H1 (cell line): ENCODE results near the gene LIPA.

Source experiments
- CBX5 ChIP-seq: fragments of 300-800, 300-1000 bp; sonication (generic); IDR thresholded peaks from 2 replicates; pipeline ENCODE4 v1.7.1; 2016; ENCODE audit warnings: antibody characterized with exemption, low read length, low read depth
- CHD2 ChIP-seq: IDR thresholded peaks from 2 replicates; pipeline ENCODE4 v1.6.1; 2012; ENCODE audit warnings: low read length, improper control_type of control experiment
- CTCF ChIP-seq, 3 experiments: IDR thresholded peaks; 1 replicate in 2 of 3; 2 replicates in 1 of 3; pipeline versions ENCODE4 v1.5.1 to v1.6.1; 2011; ENCODE audit warnings: low read length in 3 of 3, mild to moderate bottlenecking in 3 of 3, inconsistent platforms in 2 of 3, low read depth in 1 of 3, moderate library complexity in 1 of 3; ENCODE audit not compliant: insufficient read depth in 1 of 3; ENCODE audit errors: control extremely low read depth in 1 of 3
- EZH2 ChIP-seq: fragments of 200-600 bp; sonication (generic); IDR thresholded peaks from 2 replicates; pipeline ENCODE4 v1.7.1; 2012; ENCODE audit warnings: low read depth, mild to moderate bottlenecking, moderate library complexity, low read length, inconsistent platforms; ENCODE audit not compliant: severe bottlenecking
- KDM1A ChIP-seq: fragments of 200-600, 300-600 bp; sonication (generic); IDR thresholded peaks from 2 replicates; pipeline ENCODE4 v1.7.1; 2016; ENCODE audit warnings: mild to moderate bottlenecking, low read length, borderline replicate concordance
- MAX ChIP-seq: IDR thresholded peaks from 2 replicates; pipeline ENCODE4 v1.6.1; 2012; ENCODE audit warnings: inconsistent platforms
- NRF1 ChIP-seq: IDR thresholded peaks from 2 replicates; pipeline ENCODE4 v1.6.1; 2011; ENCODE audit warnings: mild to moderate bottlenecking, low read depth, low read length, improper control_type of control experiment
- PHF8 ChIP-seq: fragments of 200-600 bp; sonication (generic); conservative IDR thresholded peaks from 2 replicates; pipeline ENCODE4 v1.7.1; 2012; ENCODE audit warnings: low read depth, mild to moderate bottlenecking, inconsistent platforms, low read length, moderate library complexity
- POLR2AphosphoS5 ChIP-seq: IDR thresholded peaks from 2 replicates; pipeline ENCODE4 v1.6.1; 2011; ENCODE audit warnings: low read depth, low read length
- RFX5 ChIP-seq: IDR thresholded peaks from 2 replicates; pipeline ENCODE4 v1.6.1; 2011; ENCODE audit warnings: low read depth, low read length, improper control_type of control experiment, borderline replicate concordance
- RNF2 ChIP-seq: fragments of 200-900, 300-1000 bp; sonication (generic); IDR thresholded peaks from 2 replicates; pipeline ENCODE4 v1.7.1; 2016; ENCODE audit warnings: borderline replicate concordance, low read depth, mild to moderate bottlenecking, antibody characterized with exemption, low read length; ENCODE audit not compliant: poor library complexity, severe bottlenecking; ENCODE audit errors: missing control alignments
- TF ChIP-seq, protein P1 (sequence below): IDR thresholded peaks from 2 replicates; pipeline ENCODE4 v1.6.1; 2011; ENCODE audit warnings: low read depth, mild to moderate bottlenecking, low read length; ENCODE audit not compliant: insufficient read depth

GRCh38 chr10:89182894-89183293 lies 68.7 kb downstream of the LIPA start:
- TF ChIP-seq KDM1A (no peak), MAX (no peak), CTCF (IDR thresholded peaks at IDR 0.05; ENCODE audit: control extremely low read depth in 1 of 3, insufficient read depth in 1 of 3, low read depth in 1 of 3, low read length in 3 of 3) (peak in 1 of 3 experiments; percentile 2; a peak in 1 of 4 replicates), NRF1 (no peak), RFX5 (no peak), PHF8 (no peak), CBX5 (no peak), EZH2 (no peak), POLR2AphosphoS5 (no peak), CHD2 (no peak), RNF2 (no peak)
- TF ChIP-seq, protein P1, sequence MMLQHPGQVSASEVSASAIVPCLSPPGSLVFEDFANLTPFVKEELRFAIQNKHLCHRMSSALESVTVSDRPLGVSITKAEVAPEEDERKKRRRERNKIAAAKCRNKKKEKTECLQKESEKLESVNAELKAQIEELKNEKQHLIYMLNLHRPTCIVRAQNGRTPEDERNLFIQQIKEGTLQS, result no peak
